Embryonic facial prominence (tissue), 1 donor: Measurements from ENCODE around the gene C10orf143.

Experiments used
- DNase-seq: peaks from one replicate; pipeline ENCODE4 v3.0.0-alpha.2; 2016; ENCODE audit errors: extremely low spot score

C10orf143 gene

DNA sequence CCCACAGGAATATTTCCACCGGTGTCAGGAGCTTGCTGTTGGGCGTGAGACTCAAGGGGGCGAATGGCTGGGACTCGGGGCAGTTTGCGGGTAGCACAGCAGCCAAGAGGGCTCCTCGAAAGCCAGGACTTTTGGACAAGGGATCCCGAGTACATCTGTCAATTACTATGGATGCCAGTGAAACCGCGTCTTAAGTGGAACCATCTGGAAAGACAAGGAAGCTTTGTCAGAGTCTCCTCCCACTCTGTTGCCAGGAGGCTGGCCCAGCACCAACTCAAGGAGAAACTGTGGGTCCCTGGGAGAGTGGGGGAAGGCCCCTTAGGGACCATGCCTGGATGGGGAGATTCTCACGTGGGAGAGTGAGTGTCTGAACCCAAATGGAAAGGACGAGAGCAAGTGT is 57.1 kb downstream of the C10orf143 start:
- DNase-seq: peak; percentile 73

DNA sequence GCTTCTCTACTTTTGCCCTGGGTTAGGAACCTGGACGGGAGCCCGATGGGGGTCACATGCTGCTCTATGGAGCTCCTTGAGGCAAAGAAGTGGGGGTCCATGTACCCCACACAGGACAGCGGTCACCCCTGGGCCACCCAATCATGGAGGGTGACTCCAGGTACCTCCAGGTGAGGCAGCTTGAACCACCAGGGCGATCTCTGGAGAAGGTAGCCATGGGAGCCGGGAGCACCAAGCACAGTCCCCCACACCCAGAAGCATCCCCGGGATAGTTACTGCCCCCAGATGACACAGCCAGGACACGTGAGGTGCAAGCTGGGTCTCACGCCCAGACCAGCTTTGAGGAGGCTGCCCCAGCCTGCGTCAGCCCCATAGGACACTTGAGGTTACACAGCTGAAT is 58.4 kb downstream of the C10orf143 start:
- no peak for DNase-seq

DNA sequence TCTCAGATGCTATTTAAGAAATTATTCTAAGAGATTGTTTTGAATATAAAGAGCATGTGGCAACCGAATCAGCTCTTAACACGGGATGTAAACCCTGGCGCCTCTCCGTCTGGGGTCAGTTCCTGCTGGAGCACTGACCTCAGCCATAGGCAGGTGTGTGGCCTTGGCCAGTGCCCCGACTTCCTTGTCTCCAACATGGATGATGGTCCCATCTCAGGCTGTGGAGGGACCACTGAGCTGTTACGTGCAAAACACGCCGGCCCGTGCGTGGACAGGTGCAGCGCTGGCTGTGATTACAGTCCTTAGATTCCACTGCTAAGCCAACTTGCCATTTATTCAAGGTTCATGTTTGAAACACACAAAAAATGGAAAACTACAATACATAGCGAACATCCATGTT is 59.9 kb downstream of the C10orf143 start:
- DNase-seq: no peak

DNA sequence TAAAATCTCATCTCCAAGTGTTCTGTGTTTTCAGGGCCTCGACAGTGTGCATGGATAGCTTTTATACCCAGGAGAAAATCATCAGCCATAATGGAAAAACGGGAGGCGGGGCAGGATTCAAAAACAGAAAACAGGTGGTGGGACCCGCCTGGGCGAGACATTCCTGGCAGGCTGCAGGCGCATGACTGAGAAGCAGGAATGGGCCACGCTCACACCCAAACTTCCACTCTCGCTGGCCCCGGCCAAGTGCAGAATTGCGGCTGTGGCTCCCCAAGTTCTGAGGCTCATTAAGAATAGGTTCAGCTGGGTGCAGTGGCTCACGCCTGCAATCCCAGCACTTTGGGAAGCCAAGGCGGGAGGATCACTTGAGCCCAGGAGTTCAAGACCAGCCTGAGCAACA is 60.6 kb downstream of the C10orf143 start:
- DNase-seq: no peak

DNA sequence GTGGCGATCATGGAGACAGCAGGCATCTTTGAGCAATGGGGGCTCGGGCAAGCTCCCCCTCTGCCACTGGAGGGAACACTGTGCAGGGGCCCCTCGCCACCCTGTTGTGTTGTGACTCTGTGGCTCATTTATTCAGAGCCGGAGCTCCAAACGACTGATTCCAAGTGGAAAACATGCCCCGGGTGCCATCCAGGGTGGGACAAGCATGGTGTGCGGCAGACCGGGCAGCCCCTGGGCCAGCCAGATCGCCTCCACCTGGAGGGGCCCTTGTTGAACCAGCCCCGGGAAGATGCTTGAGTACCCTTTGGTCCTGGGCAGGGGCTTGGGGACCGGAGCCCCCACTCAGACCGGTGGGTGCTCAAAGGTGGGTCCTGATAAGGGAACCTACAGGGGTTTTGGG is 61.4 kb downstream of the C10orf143 start:
- no peak for DNase-seq

GRCh38 chr10:130048081-130048480 is 62.5 kb downstream of the C10orf143 start:
- no peak for DNase-seq

DNA sequence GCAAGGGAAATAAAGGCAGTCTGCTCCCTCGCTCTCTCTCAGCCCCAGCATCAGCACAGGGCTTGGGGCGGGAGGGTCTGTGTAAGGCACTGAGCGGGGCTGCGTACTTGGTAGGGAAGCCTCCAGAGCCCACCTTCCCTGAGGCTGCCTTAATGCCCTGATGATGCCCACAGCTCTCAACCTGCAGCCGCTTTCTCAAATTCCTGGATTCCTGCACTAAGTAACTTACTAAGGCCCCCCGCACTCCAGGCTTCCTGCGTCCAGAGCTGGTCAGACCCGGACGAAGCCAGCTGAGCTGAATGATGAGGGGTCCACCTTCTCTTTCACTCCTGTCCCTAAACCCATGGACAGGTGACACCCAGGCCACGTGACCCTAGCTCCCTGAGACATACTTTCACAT is 63.3 kb downstream of the C10orf143 start:
- no peak for DNase-seq

- no peak for DNase-seq
Measured at GRCh38 chr10:130046591-130046990, 64.0 kb downstream of the C10orf143 start.

DNA sequence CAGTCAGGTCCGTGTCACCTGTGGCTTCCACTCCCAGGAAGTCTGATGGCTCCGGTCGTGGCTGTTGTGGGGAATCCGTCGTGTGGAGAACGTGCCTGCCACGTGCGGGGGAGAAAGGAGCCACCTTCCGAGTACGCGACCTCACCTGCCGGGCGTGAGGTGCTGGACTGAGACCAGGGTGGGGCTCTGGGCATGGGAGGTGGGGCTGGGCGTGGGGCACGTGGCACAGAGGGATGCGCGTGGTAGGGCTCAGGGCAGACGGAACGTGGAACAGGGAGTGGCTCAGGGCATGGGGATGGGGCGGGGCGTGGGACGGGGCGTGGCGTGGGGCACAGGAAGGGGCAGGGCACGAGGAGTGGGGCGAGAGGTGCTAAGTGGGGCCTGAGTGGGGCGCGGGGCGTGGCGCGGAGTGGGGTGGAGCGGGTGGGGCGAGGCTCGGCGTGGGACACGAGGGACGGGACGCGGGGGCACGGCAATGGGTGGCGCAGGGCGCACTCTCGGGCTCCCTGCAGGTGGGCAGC is 64.8 kb downstream of the C10orf143 start:
- no peak for DNase-seq

DNA sequence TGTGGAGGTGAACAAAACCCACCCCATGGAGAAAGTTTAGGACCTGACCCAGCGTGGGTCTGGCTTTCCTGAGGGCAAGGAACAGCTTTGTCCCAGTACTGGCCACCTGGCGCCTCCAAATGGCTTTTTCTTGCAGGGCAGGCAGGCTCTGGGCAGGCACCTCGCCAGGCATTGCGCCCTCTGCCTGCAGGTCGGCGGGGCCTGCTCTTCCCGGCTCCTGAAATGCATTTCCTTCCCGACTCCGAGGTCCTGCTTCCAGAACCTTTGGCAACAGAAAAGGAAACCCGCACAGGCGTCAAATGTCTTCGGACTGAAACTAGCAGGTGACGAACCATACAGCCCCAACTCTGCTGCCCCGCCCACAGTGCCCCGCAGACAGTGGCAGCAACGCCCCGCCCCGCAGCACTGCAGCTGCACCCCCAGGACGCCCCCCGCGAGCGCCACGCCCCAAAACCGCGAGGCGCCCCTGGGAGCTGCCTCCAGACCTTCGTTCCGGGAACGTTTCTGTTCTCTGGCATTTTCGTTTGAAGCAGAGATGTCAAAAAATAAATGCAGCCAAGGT is 65.5 kb downstream of the C10orf143 start:
- no peak for DNase-seq

DNA sequence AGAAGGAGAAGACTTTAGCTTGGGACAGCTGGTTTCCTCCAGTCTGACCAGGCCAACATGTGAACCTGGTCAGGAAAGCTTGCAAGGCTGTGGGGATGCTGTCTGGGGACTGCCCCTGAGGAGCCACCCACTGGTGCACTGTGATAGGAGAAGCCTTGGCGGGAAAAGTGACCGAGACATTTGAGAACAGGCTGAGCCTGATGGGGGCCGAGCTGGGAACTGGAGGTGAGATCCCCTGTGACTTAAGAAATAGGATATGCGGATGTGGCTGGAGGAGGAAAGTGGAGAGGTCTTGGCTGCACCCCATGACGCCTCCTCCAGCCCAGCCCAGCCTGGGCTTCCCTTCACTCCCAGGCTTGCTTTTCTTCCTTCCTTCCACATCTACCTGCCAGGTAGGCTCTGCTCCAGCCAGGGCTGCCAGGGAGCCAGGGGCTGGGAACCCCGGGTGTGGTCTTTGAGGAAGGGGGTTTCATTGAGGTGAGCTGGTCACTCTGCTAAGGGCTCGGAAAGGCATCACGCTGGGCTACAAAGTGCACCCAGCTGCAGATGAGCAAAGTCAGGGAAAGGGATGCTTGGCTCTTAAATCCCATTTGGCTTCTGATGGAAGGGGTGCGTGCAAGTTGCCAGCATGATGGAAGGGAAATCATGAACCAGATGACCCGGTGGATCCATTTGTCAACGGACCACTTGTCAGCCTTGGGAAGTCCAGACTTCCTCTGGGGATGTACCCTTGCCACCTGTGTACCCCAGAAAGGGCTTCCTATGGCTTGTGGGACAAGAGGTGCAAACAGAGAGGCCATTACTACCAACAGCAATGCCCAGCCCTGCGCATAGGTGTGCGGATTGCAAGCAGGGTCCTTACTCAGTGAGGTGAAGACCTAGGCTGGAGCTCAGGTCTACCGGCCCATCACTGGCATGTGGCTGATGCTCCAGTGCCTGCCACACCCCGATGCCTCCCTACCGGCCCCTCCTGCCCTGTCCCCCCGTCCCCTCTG is 66.3 kb downstream of the C10orf143 start:
- no peak for DNase-seq

DNA sequence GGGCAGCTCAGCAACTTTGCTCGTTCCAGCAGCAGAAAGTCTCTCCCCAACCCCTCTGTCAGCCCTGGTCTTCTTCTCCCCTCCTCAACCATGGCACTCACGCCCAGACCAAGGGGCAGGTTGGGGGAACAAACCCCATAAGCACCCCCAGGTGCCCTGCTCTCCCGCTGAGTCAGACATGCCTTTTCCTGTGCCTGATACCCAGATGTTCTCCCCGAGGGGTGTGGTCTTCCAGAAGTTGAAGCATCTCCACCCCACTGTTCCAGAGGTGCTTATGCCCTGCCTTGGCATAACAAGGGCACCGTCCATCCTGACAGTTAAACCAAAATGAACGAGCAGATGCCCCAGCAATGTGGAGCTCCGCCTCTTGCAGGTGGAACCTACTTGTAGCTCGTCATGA is 67.1 kb downstream of the C10orf143 start:
- no peak for DNase-seq

- no peak for DNase-seq
Measured at GRCh38 chr10:130042381-130042780, 68.2 kb downstream of the C10orf143 start.

DNA sequence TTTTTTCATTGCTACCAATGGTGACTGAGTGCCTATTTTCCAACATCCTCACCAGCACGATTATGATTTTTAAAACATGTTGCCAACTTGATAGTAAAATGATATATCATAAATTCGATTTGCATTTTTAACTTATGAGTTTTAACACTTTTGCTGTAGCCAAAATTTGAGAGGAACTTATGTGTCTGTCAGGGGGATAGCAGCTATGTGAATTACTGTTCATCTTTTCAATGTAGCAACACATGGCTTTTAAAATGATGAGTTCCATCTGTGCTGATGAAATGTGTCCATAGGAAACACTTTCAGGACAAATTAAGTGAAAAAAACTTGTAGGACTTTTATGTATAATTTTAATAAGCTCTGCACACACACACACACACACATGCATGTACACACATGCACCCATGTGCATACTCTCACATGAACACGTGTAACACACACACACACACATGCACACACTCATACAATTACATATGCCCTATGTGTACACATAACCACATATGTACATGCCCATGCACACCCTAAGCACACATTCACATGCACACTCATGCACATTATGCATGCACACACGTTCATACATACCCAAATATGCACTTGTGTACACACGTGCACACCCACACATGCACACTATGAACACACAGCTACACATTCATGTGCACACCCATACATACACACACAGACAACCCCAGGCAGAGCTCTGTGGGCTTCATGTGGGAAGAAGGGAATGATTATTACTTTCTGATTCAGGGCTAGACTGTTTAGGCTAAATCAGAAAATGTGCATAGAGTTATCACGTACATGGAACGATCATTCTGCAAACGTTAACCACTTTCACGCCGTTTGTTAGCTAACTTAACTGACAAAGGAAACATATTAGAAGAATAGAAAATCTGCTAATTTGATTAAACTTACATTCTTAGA is 68.9 kb downstream of the C10orf143 start:
- no peak for DNase-seq

GRCh38 chr10:130040817-130041330 is 69.8 kb downstream of the C10orf143 start:
- no peak for DNase-seq

- no peak for DNase-seq
Measured at GRCh38 chr10:130040351-130040750, 70.3 kb downstream of the C10orf143 start.

DNA sequence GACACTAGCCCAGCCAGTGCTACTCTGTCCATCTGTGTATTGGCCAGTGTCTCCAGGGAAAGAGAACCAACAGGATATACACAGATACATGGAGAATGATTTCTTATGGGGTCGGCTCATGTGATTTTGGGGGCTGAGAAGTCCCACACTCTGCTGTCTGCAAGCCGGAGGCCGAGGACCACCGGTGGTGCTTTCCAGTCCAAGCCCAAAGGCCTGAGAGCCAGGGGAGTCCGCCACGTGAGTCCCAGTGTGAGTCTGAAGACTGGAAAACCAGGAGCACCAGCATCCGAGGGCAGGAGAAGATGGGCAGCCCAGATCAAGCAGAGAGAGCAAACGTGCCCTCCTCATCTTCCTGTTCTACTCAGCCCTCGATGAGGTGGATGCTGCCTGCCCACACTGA is 71.5 kb downstream of the C10orf143 start:
- no peak for DNase-seq

GRCh38 chr10:130038611-130039109 is 72.0 kb downstream of the C10orf143 start:
- DNase-seq: no peak

DNA sequence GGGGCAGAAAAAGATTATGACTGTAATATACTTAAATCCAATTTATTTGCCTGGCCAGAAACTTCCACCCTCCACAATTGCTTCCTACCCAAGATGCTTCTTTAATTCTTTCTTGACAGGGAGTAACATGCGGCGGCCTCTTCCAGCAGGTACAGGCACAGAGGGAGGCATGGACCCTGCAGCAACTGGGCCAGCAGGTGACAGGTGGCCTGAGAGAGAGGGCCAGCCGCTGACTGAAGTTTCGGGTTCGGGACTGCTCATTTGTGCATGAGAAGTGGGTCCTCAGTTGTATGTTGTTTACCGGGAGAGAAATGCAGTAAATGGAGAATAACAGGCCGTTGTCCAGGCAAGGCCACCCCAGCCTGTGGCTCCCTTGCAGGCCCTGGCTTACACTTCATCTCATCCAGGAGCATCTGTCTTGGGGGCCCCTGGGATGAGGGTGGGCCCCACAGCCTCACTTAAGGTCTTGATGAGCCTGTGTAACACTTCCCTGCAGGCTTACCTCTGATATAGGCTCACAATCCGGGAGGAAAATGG is 72.5 kb downstream of the C10orf143 start:
- no peak for DNase-seq

GRCh38 chr10:130037169-130037661 is 73.4 kb downstream of the C10orf143 start:
- no peak for DNase-seq
